Thymus (tissue), 11 donors: ENCODE data around the gene NRXN3. TPM values are rescaled to one million over a fixed set of nuclear protein-coding genes. Genes with fewer than 3 reads are reported as not detected.

ENCODE experiments used
- DNase-seq, 9 donors: peaks; one replicate each; pipeline ENCODE4 v3.0.0-alpha.2; 2013; ENCODE audit warnings: low spot score in 9 of 9, low read depth in 6 of 9, missing footprints in 1 of 9
- H3K27ac ChIP-seq, 2 donors: one replicate each; pipeline ENCODE4 v1.5.1; 2013; ENCODE audit warnings: control low read depth in 1 of 2, low read depth in 1 of 2, low read length in 1 of 2, mild to moderate bottlenecking in 1 of 2, moderate library complexity in 1 of 2
- H3K27me3 ChIP-seq, 2 donors: one replicate each; pipeline ENCODE4 v1.5.1; 2013; ENCODE audit warnings: low read length in 1 of 2; ENCODE audit not compliant: control insufficient read depth in 2 of 2, insufficient read depth in 1 of 2
- H3K36me3 ChIP-seq, 2 donors: one replicate each; pipeline ENCODE4 v1.5.1; 2013; ENCODE audit warnings: low read length in 1 of 2, mild to moderate bottlenecking in 1 of 2, moderate library complexity in 1 of 2; ENCODE audit not compliant: control insufficient read depth in 2 of 2, insufficient read depth in 2 of 2
- H3K4me1 ChIP-seq, 2 donors: one replicate each; pipeline ENCODE4 v1.5.1; 2013; ENCODE audit warnings: low read length in 2 of 2; ENCODE audit not compliant: control insufficient read depth in 2 of 2, insufficient read depth in 2 of 2
- H3K4me3 ChIP-seq, 2 donors: one replicate each; pipeline ENCODE4 v1.5.1; 2013; ENCODE audit warnings: low read length in 2 of 2, control low read depth in 1 of 2, mild to moderate bottlenecking in 1 of 2
- H3K9me3 ChIP-seq, 2 donors: one replicate each; pipeline ENCODE4 v1.5.1; 2013; ENCODE audit warnings: low read length in 1 of 2, mild to moderate bottlenecking in 1 of 2; ENCODE audit not compliant: control insufficient read depth in 2 of 2, insufficient read depth in 1 of 2
- WGBS: extraction: QIAGEN DNeasy Blood & Tissue Kit; methylation state at CpG from one replicate; pipeline ENCODE4 v1.1.7; 2013; 5-methylcytosine and 5-hydroxymethylcytosine counted together
- polyA plus RNA-seq: library from polyadenylated mRNA; stranded (reverse); fragments of 200-250 nt; gene quantifications from one replicate; pipeline ENCODE4 v1.2.3, GENCODE V29; 2013
- total RNA-seq: library from RNA; stranded (reverse); fragments of 120-200 nt; gene quantifications from one replicate; pipeline ENCODE4 v1.2.4, GENCODE V29; 2013
- donor health status: healthy.

Gene NRXN3
- total and polyA plus RNA-seq, 2 donors: 1.5 to 3.7 TPM

GRCh38 chr14:79570648-79571047 lies 1400.5 kb downstream of the NRXN3 start:
- 91% methylated on average over 1 of the region's 1 CpG for WGBS
- Histone ChIP-seq H3K27ac (no peak overlapping the region), H3K4me1 (no peaks in the 10 kb centered on the region), H3K4me3 (no peak overlapping the region), H3K27me3 (no peaks in the 10 kb centered on the region), H3K9me3 (no peaks in the 10 kb centered on the region), H3K36me3 (no peaks in the 10 kb centered on the region)
- DNase-seq: no peak

GRCh38 chr14:79571366-79571765 lies 1401.2 kb downstream of the NRXN3 start:
- H3K9me3 ChIP-seq: no peaks in the 10 kb centered on the region
- no peak for DNase-seq
- no peaks in the 10 kb centered on the region for H3K4me1 ChIP-seq
- no peak overlapping the region for H3K27ac ChIP-seq
- H3K27me3 ChIP-seq: no peaks in the 10 kb centered on the region
- H3K4me3 ChIP-seq: no peak overlapping the region
- 61% methylated on average over 4 of the region's 4 CpGs for WGBS
- no peaks in the 10 kb centered on the region for H3K36me3 ChIP-seq

GRCh38 chr14:79573486-79573885 lies 1403.3 kb downstream of the NRXN3 start:
- Histone ChIP-seq H3K4me1 (no peaks in the 10 kb centered on the region), H3K27ac (no peak overlapping the region), H3K4me3 (no peak overlapping the region), H3K27me3 (no peaks in the 10 kb centered on the region), H3K36me3 (no peaks in the 10 kb centered on the region), H3K9me3 (no peaks in the 10 kb centered on the region)
- DNase-seq: no peak
- 69% methylated on average over 2 of the region's 2 CpGs for whole genome bisulfite sequencing

- Histone ChIP-seq H3K4me3 (no peak overlapping the region), H3K27me3 (no peaks in the 10 kb centered on the region), H3K4me1 (no peaks in the 10 kb centered on the region), H3K27ac (no peak overlapping the region), H3K9me3 (no peaks in the 10 kb centered on the region), H3K36me3 (no peaks in the 10 kb centered on the region)
- WGBS: 45% methylated on average over 4 of the region's 4 CpGs
- DNase-seq: no peak
These were observed 1404.9 kb downstream of the NRXN3 start for GRCh38 chr14:79575032-79575431.

GRCh38 chr14:79576424-79576823 lies 1406.3 kb downstream of the NRXN3 start:
- H3K27me3 ChIP-seq: no peaks in the 10 kb centered on the region
- H3K9me3 ChIP-seq: no peaks in the 10 kb centered on the region
- 89% methylated on average over 4 of the region's 4 CpGs for WGBS
- no peak for DNase-seq
- H3K27ac ChIP-seq: no peak overlapping the region
- H3K36me3 ChIP-seq: no peaks in the 10 kb centered on the region
- no peaks in the 10 kb centered on the region for H3K4me1 ChIP-seq
- no peak overlapping the region for H3K4me3 ChIP-seq

- Histone ChIP-seq H3K4me1 (no peaks in the 10 kb centered on the region), H3K27me3 (no peaks in the 10 kb centered on the region), H3K36me3 (no peaks in the 10 kb centered on the region), H3K27ac (no peak overlapping the region), H3K9me3 (no peaks in the 10 kb centered on the region), H3K4me3 (no peak overlapping the region)
- DNase-seq: no peak
- 66% methylated on average over 3 of the region's 3 CpGs for WGBS
These were observed 1408.3 kb downstream of the NRXN3 start for GRCh38 chr14:79578470-79578869.

GRCh38 chr14:79580414-79580813 lies 1410.2 kb downstream of the NRXN3 start:
- H3K27me3 ChIP-seq: no peaks in the 10 kb centered on the region
- H3K9me3 ChIP-seq: no peaks in the 10 kb centered on the region
- no peak for DNase-seq
- H3K27ac ChIP-seq: no peak overlapping the region
- 41% methylated on average over 2 of the region's 2 CpGs for WGBS
- H3K36me3 ChIP-seq: no peaks in the 10 kb centered on the region
- H3K4me1 ChIP-seq: no peaks in the 10 kb centered on the region
- H3K4me3 ChIP-seq: no peak overlapping the region

- Histone ChIP-seq H3K36me3 (no peaks in the 10 kb centered on the region), H3K27me3 (no peaks in the 10 kb centered on the region), H3K27ac (no peak overlapping the region), H3K4me1 (no peaks in the 10 kb centered on the region), H3K9me3 (no peaks in the 10 kb centered on the region), H3K4me3 (no peak overlapping the region)
- DNase-seq: no peak
- WGBS: 85% methylated on average over 4 of the region's 4 CpGs
These were observed 1410.7 kb downstream of the NRXN3 start for GRCh38 chr14:79580906-79581305.

GRCh38 chr14:79581912-79582576 lies 1411.9 kb downstream of the NRXN3 start:
- Histone ChIP-seq H3K9me3 (no peaks in the 10 kb centered on the region), H3K27me3 (no peaks in the 10 kb centered on the region), H3K27ac (no peak overlapping the region), H3K4me3 (no peak overlapping the region), H3K36me3 (no peaks in the 10 kb centered on the region), H3K4me1 (no peaks in the 10 kb centered on the region)
- no peak for DNase-seq
- 80% methylated on average over 4 of the region's 4 CpGs for WGBS
